Adrenal gland (tissue), 5 donors: ENCODE results near the gene PTPN1.

Experiments used
- POLR2A ChIP-seq, 2 donors: fragments of 450-650 bp; IDR thresholded peaks; one replicate each; pipeline ENCODE4 v1.6.1; 2017; ENCODE audit warnings: antibody characterized with exemption in 2 of 2, mild to moderate bottlenecking in 2 of 2, moderate library complexity in 1 of 2
- TF ChIP-seq, protein P1 (sequence below), 6 experiments: fragments of 450-650 bp in 4 of 6; fragments of 200-600 bp in 2 of 6; sonication (generic) in 1 of 6; IDR thresholded peaks; 1 replicate in 5 of 6; 2 replicates in 1 of 6; pipeline versions ENCODE4 v1.5.1 to v1.8.0; 2016 to 2021; ENCODE audit warnings: antibody characterized with exemption in 6 of 6, mild to moderate bottlenecking in 2 of 6, moderate library complexity in 1 of 6
- donor health status: DM: no; HTN: no; CAD: no.

- TF ChIP-seq, protein P1, sequence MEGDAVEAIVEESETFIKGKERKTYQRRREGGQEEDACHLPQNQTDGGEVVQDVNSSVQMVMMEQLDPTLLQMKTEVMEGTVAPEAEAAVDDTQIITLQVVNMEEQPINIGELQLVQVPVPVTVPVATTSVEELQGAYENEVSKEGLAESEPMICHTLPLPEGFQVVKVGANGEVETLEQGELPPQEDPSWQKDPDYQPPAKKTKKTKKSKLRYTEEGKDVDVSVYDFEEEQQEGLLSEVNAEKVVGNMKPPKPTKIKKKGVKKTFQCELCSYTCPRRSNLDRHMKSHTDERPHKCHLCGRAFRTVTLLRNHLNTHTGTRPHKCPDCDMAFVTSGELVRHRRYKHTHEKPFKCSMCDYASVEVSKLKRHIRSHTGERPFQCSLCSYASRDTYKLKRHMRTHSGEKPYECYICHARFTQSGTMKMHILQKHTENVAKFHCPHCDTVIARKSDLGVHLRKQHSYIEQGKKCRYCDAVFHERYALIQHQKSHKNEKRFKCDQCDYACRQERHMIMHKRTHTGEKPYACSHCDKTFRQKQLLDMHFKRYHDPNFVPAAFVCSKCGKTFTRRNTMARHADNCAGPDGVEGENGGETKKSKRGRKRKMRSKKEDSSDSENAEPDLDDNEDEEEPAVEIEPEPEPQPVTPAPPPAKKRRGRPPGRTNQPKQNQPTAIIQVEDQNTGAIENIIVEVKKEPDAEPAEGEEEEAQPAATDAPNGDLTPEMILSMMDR (IDR thresholded peaks at IDR 0.05): no peak
- no peak for TF ChIP-seq POLR2A (IDR thresholded peaks at IDR 0.05)
These were observed 39.8 kb upstream of the PTPN1 start for GRCh38 chr20:50470264-50470858.
